Neural cell (in vitro differentiated cells): ENCODE data around the gene RBM46.

Source experiments
- EP300 ChIP-seq: fragments of 450-650 bp; conservative IDR thresholded peaks from 2 replicates; pipeline ENCODE4 v1.6.1; 2014; ENCODE audit warnings: antibody characterized with exemption, mild to moderate bottlenecking, moderate library complexity; ENCODE audit not compliant: poor library complexity, severe bottlenecking
- RAD21 ChIP-seq: fragments of 450-650 bp; conservative IDR thresholded peaks from 2 replicates; pipeline ENCODE4 v1.6.1; 2014; ENCODE audit warnings: antibody characterized with exemption, mild to moderate bottlenecking, moderate library complexity
- TF ChIP-seq, protein P1 (sequence below): fragments of 450-650 bp; IDR thresholded peaks from 2 replicates; pipeline ENCODE4 v1.5.1; 2014; ENCODE audit warnings: antibody characterized with exemption, mild to moderate bottlenecking, moderate library complexity; ENCODE audit not compliant: poor library complexity, severe bottlenecking

GRCh38 chr4:154877110-154877760, 96.2 kb downstream of the RBM46 start:
- TF ChIP-seq, protein P1, sequence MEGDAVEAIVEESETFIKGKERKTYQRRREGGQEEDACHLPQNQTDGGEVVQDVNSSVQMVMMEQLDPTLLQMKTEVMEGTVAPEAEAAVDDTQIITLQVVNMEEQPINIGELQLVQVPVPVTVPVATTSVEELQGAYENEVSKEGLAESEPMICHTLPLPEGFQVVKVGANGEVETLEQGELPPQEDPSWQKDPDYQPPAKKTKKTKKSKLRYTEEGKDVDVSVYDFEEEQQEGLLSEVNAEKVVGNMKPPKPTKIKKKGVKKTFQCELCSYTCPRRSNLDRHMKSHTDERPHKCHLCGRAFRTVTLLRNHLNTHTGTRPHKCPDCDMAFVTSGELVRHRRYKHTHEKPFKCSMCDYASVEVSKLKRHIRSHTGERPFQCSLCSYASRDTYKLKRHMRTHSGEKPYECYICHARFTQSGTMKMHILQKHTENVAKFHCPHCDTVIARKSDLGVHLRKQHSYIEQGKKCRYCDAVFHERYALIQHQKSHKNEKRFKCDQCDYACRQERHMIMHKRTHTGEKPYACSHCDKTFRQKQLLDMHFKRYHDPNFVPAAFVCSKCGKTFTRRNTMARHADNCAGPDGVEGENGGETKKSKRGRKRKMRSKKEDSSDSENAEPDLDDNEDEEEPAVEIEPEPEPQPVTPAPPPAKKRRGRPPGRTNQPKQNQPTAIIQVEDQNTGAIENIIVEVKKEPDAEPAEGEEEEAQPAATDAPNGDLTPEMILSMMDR = no peak
- TF ChIP-seq RAD21 (no peak), EP300 (no peak)
